Body of pancreas (tissue), 4 donors: ENCODE data around the gene NTN5.

Experiments
- POLR2A ChIP-seq, 3 donors: fragments of 450-650 bp; IDR thresholded peaks; one replicate each; pipeline ENCODE4 v1.6.1; 2016; ENCODE audit warnings: antibody characterized with exemption in 3 of 3, mild to moderate bottlenecking in 2 of 3
- TF ChIP-seq, protein P1 (sequence below), 7 experiments: fragments of 450-650 bp in 4 of 7; fragments of 200-600 bp in 3 of 7; sonication (generic) in 3 of 7; IDR thresholded peaks; one replicate each; pipeline ENCODE4 v1.5.1; 2016 to 2019; ENCODE audit warnings: antibody characterized with exemption in 7 of 7

DNA sequence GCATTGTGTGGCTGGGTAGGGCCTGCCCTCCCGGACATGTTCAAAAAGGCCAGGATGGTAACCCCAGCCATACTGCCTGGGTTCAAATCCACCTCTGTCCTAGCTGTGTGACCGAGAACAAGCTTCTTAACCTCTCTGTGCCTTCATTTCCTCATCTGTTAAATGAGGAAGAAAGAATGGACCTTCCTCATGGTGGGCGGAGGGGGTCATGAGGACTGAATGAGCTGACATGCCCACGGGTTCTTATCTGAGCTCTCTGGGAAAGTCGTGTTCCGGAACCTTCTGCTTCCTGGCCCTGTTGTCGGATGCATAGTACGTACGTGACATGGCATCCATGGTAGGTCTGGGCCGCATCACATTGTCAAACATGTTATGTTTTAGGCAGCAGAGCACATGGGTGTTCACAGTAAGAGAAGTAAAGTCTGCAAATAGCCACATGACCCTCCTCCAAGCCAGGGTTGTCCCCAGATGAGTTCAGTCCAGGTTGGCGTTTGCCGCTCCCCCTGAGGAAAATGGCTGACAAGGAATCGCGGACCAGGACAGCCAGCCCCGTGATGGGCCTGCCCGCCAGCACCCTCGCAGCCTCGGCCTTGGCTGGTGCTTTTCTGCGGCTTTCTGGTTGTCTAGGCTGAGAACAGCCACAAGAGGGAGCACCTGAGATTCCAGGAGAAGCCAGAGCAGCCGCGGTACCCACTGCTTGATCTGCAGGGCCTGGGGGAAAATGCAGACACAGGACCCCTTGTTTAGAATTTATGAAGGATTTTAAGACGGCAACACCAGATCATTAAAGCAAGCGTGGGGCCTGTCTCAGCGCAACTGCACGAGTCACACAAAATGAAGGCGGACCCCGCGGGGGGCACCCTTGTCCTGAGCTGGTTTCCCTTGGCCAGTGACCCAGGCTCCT is 2.4 kb upstream of the NTN5 start:
- TF ChIP-seq, protein P1, sequence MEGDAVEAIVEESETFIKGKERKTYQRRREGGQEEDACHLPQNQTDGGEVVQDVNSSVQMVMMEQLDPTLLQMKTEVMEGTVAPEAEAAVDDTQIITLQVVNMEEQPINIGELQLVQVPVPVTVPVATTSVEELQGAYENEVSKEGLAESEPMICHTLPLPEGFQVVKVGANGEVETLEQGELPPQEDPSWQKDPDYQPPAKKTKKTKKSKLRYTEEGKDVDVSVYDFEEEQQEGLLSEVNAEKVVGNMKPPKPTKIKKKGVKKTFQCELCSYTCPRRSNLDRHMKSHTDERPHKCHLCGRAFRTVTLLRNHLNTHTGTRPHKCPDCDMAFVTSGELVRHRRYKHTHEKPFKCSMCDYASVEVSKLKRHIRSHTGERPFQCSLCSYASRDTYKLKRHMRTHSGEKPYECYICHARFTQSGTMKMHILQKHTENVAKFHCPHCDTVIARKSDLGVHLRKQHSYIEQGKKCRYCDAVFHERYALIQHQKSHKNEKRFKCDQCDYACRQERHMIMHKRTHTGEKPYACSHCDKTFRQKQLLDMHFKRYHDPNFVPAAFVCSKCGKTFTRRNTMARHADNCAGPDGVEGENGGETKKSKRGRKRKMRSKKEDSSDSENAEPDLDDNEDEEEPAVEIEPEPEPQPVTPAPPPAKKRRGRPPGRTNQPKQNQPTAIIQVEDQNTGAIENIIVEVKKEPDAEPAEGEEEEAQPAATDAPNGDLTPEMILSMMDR (IDR thresholded peaks at IDR 0.05), result peak; percentile 78 to 91 (median 85)
- TF ChIP-seq POLR2A (IDR thresholded peaks at IDR 0.05), result no peak
